ENCODE results near the gene ADARB2. TPM values are rescaled to one million over a fixed set of nuclear protein-coding genes. Genes with fewer than 3 reads are reported as not detected.
"Not testable (repeated sequence)": the region's sequence is repeated elsewhere in the genome, so short reads cannot be mapped to it uniquely, and the experiment has no call there.

Gene ADARB2
- total RNA-seq (ENCODE audit: insufficient read depth, low replicate concordance), result not detected

- peak; percentile 72 for DNase-seq (ENCODE audit: low spot score)
Observed at GRCh38 chr10:1737222-1738061, at the start of gene ADARB2. Gene ADARB2 (minus strand): TSS chr10:1737525.

GRCh38 chr10:1785835-1786234 is 48.5 kb upstream of the ADARB2 start:
- DNase-seq (ENCODE audit: low spot score), result no peak

GRCh38 chr10:1782841-1783240 is 45.5 kb upstream of the ADARB2 start:
- DNase-seq (ENCODE audit: low spot score), result no peak

DNA sequence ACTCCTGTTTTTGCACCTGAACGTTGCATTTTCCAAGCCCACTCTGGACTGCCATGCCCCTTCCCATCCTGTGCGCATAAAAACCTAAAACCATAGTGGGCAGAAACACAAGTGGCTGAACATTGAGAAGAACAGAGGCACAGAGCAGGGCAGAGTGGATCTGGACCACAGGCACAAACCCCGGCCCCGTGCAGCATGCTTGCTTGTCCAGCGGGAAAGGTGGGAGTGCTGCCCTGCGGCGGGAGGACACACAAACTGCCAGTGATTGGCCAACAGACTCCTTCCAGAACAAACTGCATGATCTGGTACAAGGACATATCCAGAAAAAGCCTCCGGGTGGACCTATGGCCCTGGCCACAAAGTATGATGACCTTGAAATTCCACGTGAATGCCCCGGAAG is 42.5 kb upstream of the ADARB2 start:
- no peak for DNase-seq (ENCODE audit: low spot score)

DNA sequence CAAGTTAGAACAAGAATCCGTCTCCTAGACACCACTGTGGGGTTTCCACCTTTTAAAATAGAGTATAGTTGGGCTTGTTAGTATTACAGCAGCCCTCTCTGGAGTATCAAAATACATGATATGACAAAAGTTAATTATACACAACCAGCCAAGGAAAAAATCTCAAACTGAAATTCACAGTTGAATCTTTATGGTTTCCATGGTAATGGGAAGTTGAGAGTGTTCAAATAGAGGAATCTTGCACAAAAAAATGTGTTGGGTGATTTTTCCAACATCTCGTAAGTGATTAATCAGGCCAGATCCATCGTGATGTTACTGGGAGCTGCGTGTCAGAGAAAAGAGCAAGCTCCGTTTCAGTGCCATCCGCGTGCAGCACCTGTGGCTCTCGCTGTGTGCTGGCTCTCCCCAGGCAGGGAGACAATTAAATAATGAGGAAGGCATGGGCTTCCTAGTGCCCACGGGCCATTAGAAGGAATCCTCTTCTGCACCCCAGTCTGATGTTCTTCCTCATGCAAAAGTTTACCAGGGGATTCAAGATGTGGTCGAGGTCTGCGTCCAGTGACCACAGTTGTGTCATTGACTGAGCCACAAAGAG is 41.1 kb upstream of the ADARB2 start:
- no peak for DNase-seq (ENCODE audit: low spot score)

DNA sequence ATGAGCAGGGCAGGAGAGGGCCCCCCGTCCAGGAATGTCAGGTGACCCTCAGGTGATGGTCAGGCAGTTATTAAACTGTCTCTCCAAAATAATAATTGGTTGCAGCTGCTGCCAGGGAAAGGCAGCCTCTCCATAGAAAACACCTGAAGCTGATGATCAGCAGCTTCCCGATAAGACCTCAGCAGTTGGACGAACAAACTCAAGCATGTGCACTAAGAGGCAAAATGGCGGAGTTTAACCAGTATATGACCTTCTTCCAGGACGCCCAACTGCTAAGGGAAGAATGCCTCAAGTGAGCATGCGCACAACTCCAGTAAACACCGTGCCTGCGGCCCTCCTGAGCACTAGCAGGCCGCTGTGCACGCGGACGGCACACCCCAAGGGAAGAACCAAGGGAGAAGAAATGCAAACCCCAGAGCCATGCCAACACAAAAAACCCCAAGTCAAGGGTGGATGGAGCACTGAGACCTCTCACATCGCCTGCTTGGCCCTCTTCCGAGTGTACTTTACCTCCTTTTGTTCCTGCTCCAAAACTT is 38.9 kb upstream of the ADARB2 start:
- no peak for DNase-seq (ENCODE audit: low spot score)

DNA sequence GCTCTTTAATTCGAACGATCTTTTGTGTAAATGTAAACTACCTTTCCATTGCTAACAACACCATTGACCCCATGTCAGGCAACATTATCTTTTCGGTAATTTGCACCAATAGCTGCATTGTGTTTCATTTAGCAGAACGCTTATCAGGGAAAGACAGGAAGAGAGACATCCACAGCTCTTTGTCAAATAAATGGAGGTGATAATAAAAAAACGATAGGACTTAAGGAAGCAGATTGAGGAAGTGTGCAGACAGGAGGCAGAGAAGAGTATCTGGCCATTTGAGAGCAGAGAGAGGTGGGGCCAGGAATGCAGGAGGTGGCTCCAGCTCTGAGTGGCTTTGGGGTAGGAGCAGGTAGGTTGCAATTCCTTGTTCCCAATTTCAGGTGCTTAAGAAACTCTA is 37.5 kb upstream of the ADARB2 start:
- DNase-seq (ENCODE audit: low spot score), result no peak

- DNase-seq (ENCODE audit: low spot score), result not testable (repeated sequence)
Observed at GRCh38 chr10:1773204-1773603, 35.9 kb upstream of the ADARB2 start.

DNA sequence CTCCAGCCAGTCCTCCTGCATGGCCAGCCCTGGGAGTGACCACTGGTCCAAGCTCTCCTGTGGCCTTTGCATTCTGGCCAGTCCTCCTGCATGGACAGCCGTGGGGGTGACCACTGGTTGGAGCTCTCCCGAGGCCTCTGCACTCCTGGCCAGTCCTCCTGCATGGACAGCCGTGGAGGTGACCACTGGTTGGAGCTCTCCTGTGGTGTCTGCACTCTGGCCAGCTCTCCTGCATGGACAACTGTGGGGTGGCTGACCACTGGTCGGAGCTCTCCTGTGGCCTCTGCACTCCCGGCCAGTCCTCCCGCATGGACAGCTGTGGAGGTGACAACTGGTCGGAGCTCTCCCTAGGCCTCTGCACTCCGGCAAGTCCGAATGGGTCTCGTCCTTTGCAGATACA is 28.7 kb upstream of the ADARB2 start:
- DNase-seq (ENCODE audit: low spot score), result no peak

GRCh38 chr10:1762076-1762475 is 24.8 kb upstream of the ADARB2 start:
- DNase-seq (ENCODE audit: low spot score), result peak; percentile 7

- no peak for DNase-seq (ENCODE audit: low spot score)
Observed at GRCh38 chr10:1754506-1755153, 17.3 kb upstream of the ADARB2 start.

- DNase-seq (ENCODE audit: low spot score), result no peak
Observed at GRCh38 chr10:1752153-1752552, 14.8 kb upstream of the ADARB2 start.

GRCh38 chr10:1747590-1748157 is 10.3 kb upstream of the ADARB2 start:
- DNase-seq (ENCODE audit: low spot score), result no peak

- DNase-seq (ENCODE audit: low spot score), result no peak
Observed at GRCh38 chr10:1746796-1747195, 9.5 kb upstream of the ADARB2 start.

GRCh38 chr10:1745780-1746456 is 8.6 kb upstream of the ADARB2 start:
- no peak for DNase-seq (ENCODE audit: low spot score)

GRCh38 chr10:1744524-1744923 is 7.2 kb upstream of the ADARB2 start:
- no peak for DNase-seq (ENCODE audit: low spot score)

GRCh38 chr10:1743141-1743540 is 5.8 kb upstream of the ADARB2 start:
- DNase-seq (ENCODE audit: low spot score), result no peak

- no peak for DNase-seq (ENCODE audit: low spot score)
Observed at GRCh38 chr10:1741450-1741849, 4.1 kb upstream of the ADARB2 start.

- DNase-seq (ENCODE audit: low spot score), result no peak
Observed at GRCh38 chr10:1739751-1740150, 2.4 kb upstream of the ADARB2 start.

DNA sequence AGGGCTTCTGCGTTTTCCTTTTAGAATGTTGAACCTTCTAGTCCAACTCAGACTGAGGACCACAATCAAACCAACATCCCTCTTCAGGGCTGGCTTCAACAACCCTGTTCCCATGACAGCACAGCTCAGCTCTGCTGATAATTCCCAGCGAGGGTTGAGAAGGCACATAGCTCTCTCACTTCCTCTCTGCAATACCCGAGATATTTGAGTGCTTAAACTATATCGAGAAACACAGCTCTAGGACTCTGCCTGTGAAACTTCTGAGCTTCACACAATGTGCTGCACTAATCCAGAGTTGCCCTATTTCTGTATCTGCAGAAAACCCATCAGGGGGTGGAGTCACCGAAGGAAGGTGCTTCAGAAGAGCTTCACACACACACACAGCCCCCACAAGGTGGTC is 1.6 kb upstream of the ADARB2 start:
- DNase-seq (ENCODE audit: low spot score), result no peak

DNA sequence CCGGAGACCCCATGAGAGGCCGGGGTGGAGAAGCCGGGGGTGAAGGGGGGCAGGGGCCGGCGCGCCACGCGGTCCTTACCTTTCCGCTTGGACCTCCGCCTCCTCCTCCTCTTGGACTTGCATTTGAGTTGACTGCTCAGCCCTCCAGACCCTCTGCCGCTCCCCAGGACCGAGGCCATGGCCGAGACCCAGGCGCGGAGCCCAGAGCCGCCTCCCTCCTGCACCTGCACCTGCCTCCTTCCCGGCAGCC is 428 bp downstream of the ADARB2 start:
- no peak for DNase-seq (ENCODE audit: low spot score)

Data from umbilical cord (tissue), 2 donors.